Superior temporal gyrus (tissue), 1 donor: Measurements from ENCODE around the gene ITPR1.

Experiments used
- DNase-seq: peaks from one replicate; pipeline ENCODE4 v3.0.0-alpha.2; 2016; ENCODE audit errors: extremely low spot score

ITPR1 gene

GRCh38 chr3:4744405-4745234 lies 251.5 kb downstream of the ITPR1 start:
- DNase-seq, result no peak

- DNase-seq, result no peak
Measured at GRCh38 chr3:4745235-4745610, 252.1 kb downstream of the ITPR1 start.

DNA sequence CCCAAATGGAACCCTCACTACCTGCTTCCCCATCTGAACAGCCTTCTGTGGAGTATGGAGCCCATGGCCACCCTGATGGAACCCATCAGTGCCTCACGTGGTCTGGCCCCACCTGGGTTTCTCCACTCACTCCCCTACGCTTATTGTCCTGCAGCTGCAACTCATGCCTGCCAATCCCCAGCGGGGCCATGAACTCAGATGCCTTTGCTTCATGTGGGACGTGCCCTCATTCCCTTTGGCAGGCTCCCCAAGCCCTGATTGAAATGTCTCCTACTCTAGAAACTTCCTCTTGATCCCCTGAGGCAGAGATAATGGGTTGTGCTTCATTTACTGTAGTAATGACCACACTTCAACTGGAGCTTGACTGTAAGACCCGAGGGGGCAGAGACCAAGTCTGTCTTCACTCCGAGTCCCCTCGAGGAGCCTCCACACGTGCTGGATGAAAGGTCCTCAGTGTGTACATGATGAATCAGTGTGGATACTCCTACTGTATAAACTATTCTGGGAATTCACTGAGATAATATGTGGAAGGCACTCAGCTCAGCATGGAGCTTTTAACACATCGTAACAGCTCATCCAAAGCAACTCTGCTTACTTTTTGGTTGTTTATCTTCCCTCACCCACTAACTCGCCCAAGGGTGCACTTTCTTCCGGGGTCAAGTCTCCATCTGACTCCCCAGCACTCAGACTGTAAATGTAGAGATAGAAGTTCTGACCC lies 253.3 kb downstream of the ITPR1 start:
- no peak for DNase-seq

GRCh38 chr3:4748127-4748526 lies 255.0 kb downstream of the ITPR1 start:
- no peak for DNase-seq

- DNase-seq, result peak; percentile 71
Measured at GRCh38 chr3:4748701-4749378, 255.7 kb downstream of the ITPR1 start.

DNA sequence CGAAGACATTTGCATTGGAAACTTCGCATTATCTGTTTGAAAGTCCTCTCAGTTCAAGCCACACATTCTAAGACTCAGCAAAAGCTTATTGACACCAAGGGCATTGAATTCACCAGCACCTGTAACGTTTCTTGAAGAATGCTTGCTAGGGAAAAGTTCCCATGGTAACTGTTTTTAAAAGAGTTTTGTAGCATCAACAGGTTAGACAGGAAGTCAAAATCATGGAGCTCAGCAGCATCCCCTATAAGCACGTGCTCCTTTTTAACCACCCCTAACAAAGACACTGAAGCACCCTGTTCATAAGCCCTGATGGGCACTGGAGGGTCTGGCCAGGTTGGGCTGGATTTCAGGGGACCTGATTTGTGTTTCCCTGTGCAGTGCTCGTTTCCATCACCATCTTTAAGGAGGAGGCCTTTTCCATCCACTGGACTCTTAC lies 256.4 kb downstream of the ITPR1 start:
- no peak for DNase-seq

GRCh38 chr3:4750306-4750968 lies 257.3 kb downstream of the ITPR1 start:
- DNase-seq, result peak; percentile 74

- no peak for DNase-seq
Measured at GRCh38 chr3:4751029-4751501, 257.9 kb downstream of the ITPR1 start.

DNA sequence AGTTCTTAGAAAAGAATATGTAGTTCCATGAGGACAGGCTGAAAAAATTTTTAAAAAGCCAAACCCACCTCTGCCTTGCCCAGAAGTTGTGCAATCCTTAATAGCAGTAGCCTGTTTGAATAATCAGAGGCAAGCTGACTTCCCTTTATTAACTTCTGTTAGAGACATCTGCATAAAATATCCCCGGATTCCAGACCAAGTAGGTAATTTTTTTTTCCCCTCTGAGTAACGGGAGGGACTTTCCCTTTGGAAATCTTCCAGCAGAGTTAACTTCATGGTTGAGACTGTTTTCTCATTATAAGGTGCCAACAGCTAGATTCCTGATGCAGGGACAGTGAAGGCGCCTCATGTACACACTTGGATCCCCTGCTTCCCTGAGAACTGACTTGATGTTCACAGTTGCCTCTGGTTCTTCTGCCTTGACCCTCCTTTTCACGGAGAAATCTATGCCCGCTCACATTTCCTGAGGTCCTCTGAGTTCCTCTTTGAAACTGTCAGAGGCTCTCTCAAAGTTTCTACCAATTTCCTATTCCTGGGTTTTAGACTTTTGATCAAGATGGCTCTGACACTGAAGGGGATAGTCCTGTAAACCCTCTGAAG lies 258.5 kb downstream of the ITPR1 start:
- DNase-seq, result no peak

GRCh38 chr3:4752201-4753072 lies 259.3 kb downstream of the ITPR1 start:
- no peak for DNase-seq

GRCh38 chr3:4753073-4753691 lies 260.0 kb downstream of the ITPR1 start:
- no peak for DNase-seq

DNA sequence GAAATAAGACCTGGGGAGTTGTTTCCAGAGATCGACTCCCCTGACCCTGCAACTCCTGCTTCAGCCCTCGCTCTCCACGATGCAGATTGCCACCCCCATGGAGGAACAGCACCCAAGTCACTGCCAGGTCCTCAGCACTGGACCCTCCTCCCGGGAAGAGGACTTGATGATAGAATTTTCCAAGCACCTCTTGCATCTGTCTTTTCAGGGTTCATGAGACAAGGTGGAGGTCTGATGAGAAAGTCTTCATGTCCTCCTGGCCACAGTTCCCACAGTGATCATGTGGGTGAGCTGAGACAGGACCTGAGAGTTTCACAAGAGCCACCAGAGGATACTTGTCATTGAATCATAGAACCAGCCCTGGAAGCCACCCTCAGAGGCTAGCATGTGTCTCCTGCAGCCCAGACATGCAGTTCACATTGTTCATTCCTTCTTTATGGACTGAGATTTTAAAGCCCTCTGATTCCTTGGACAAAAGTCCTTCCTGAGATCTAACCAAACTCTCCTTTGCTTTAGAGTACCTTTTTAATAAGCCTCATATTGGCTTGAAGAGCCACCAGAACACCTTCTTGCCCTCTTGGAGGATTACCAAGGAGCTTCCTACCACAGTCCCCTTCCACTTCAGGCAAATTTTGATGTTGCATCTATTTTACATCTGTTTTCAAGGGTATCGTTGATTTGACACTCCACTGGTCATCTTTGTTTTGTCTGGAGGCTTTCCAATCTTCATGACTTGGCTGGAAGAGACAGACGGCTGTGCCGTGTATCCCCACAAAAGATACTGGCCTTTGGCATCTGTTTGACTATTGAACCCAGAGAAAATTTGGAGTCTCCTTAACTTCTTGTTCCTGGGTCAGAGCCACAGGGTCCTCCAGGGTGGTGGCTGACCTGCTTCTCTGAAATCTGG lies 261.3 kb downstream of the ITPR1 start:
- no peak for DNase-seq

- DNase-seq, result no peak
Measured at GRCh38 chr3:4755566-4755965, 262.4 kb downstream of the ITPR1 start.

GRCh38 chr3:4756057-4756775 lies 263.1 kb downstream of the ITPR1 start:
- no peak for DNase-seq

DNA sequence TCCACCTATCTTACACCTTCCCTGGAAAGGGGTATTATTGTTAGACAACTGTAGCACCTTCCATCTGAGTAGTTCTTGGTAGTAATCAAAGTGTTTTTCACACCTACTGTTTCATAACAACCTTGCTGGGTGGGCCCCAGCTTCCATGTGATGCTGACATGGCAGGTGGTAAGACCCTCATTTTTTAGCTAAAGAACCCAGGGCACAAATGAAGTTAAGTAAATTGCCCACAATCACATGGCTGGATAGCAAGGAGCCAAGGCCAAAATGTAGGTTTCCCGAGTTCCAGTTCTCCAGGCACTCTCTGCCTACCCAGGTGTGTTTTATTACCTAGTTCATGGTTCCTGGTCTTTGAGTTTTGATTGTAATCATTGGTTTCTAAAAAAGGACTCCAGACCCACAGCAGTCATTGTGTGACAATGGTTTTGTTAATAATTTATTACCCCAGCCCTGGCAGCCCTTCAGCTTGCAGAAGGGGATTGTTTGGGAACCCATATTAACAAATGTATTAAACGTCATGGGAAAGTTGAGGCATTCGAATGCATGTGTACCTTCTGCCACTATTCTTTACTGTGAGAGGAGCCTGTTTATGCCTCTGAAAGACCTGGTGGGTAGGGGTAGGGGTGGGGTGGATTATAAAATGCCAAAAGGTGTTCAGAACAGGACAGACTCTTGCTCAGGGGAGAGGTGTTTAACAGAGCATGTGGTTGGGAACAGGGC lies 263.9 kb downstream of the ITPR1 start:
- DNase-seq, result no peak

- no peak for DNase-seq
Measured at GRCh38 chr3:4757575-4758248, 264.6 kb downstream of the ITPR1 start.

DNA sequence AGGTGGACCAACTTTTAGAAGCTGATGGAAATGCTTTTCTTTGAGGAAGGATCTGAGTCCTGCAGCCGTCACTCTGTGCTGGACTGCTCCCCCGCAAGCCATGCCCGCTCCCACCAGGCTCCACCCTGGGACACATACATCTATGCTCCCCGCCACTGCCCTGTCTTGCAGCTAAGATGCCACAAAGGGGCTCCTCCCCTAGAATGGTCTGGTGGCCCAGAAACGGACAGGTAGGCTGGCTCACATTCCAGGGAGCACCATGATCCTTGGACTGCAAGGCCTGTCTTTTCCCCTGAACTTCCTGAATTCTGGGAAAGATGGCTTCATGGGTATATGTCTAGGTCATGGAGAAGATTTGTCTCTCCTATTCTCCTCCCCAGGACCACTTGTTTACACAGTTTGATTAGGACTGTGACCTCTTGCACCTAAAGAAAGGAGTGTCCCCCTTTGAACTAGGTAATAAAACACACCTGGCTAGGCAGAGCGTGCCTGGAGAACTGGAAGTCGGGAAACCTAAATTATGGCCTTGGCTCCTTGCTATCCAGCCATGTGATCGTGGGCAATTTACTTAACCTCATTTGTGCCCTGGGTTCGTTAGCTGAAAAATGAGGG lies 265.2 kb downstream of the ITPR1 start:
- no peak for DNase-seq
